SK-N-SH (cell line): ENCODE data around the gene ELK1.

Experiments
- CTCF ChIP-seq: fragments of 200-600 bp; sonication (generic); IDR thresholded peaks from 2 replicates; pipeline ENCODE4 v1.6.1; 2017; ENCODE audit warnings: antibody characterized with exemption, mild to moderate bottlenecking, moderate library complexity
- MAX ChIP-seq: IDR thresholded peaks from 2 replicates; pipeline ENCODE4 v1.4.0; 2012; ENCODE audit warnings: low read depth
- PBX3 ChIP-seq: IDR thresholded peaks from 2 replicates; pipeline ENCODE4; 2012
- POLR2AphosphoS5 ChIP-seq: IDR thresholded peaks from 2 replicates; pipeline ENCODE4 v1.6.1; 2012; ENCODE audit warnings: low read depth, low read length
- RAD21 ChIP-seq: IDR thresholded peaks from 2 replicates; pipeline ENCODE4 v1.6.1; 2012; ENCODE audit warnings: mild to moderate bottlenecking, low read length
- REST ChIP-seq: IDR thresholded peaks from 2 replicates; pipeline ENCODE4 v1.6.1; 2012; ENCODE audit warnings: mild to moderate bottlenecking, low read depth, low read length, moderate library complexity
- RXRA ChIP-seq: IDR thresholded peaks from 2 replicates; pipeline ENCODE4 v1.4.0; 2012; ENCODE audit warnings: low read depth, mild to moderate bottlenecking, borderline replicate concordance
- USF1 ChIP-seq: IDR thresholded peaks from 2 replicates; pipeline ENCODE4 v1.4.0; 2012; ENCODE audit warnings: low read depth, borderline replicate concordance
- USF2 ChIP-seq: fragments of 150-350 bp; IDR thresholded peaks from 2 replicates; pipeline ENCODE4 v1.6.1; 2017; ENCODE audit warnings: antibody characterized with exemption, low read length, low read depth, borderline replicate concordance

- no peak for TF ChIP-seq MAX
- no peak for TF ChIP-seq USF1
- no peak for TF ChIP-seq CTCF
- TF ChIP-seq REST: no peak
- no peak for TF ChIP-seq USF2
- TF ChIP-seq POLR2AphosphoS5: no peak
- TF ChIP-seq RXRA: no peak
- TF ChIP-seq RAD21: no peak
- no peak for TF ChIP-seq PBX3
Measured at GRCh38 chrX:47661539-47661938, 11.2 kb upstream of the ELK1 start.
